Right ventricle myocardium inferior (tissue), 1 donor: ENCODE results near the gene ASF1A. TPM values are rescaled to one million over a fixed set of nuclear protein-coding genes. Genes with fewer than 3 reads are reported as not detected.
A peak's percentile ranks its signal among the peaks of the same experiment; 100 is the strongest.
"Not testable (repeated sequence)": the region's sequence is repeated elsewhere in the genome, so short reads cannot be mapped to it uniquely, and the experiment has no call there.

ENCODE experiments used
- ATAC-seq: fragments of 200-7000 bp; cut with Tn5 transposase; one replicate; pipeline ENCODE4 v1.9.1; 2020; ENCODE audit warnings: mild to moderate bottlenecking, moderate library complexity
- DNase-seq: peaks from one replicate; pipeline ENCODE4 v3.0.0; 2021; ENCODE audit errors: missing footprints
- intact Hi-C: fragments of 100-400 bp; cut with DNase I; formaldehyde crosslinking; loops from one replicate; pipeline ENCODE4 v1.11.0; 2022
- long read RNA-seq: library from polyadenylated mRNA; unstranded; transcript quantifications from one replicate; pipeline ENCODE4 v2.0.0, GENCODE V29; 2021
- total RNA-seq: library from RNA; stranded (reverse); fragmentation: NEBNext Ultra II Directional; extraction: Animal tissue kit (Norgen Biotek cat#: 25700); gene quantifications from one replicate; pipeline ENCODE4 v1.2.1, GENCODE V29; 2021
- donor health status: DM: no; HTN: yes; CAD: no; lungs with severe emphysema.

The ASF1A gene
- 21.7 TPM for total RNA-seq
- long read RNA-seq, transcript ASF1A-201 (4 exons, 2,362 nt): major isoform, 15 of 15 reads
- long read RNA-seq, partial matches to known transcripts: 0 of 15 reads
- long read RNA-seq, other reads (novel, unspliced or antisense): 0 of 15 reads

GRCh38 chr6:118893807-118894424 is at the start of gene ASF1A:
Gene ASF1A (plus strand): TSS chr6:118894152. CDS start chr6:118894414, 262 bp downstream.
- DNase-seq: peak; percentile 97
- peak; percentile 96 for ATAC-seq
- intact Hi-C loops: loop anchor here (2.0 to 10.0 kb wide), 2 partner anchors 41 to 239 kb away; partner anchors contain the start of genes CEP85L and MCM9

DNA sequence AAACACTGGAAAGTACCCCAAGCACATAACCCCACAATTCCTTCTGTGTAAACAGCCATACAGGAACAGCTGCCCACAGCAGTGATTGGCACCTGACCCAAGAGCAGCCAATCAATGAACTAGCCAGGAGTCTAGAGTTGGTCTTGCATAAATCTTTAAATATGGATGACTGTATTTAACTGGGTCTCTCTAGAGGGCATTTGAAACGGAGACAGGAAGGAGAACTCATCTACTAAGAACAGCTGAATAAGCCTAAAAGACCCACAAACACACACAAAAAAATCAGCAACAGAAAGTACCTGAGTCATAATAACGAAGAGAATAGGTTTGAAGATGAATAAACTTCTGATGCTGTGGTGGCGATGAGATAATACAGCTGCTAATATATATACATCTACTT is 49.0 kb upstream of the ASF1A start:
- DNase-seq: no peak
- ATAC-seq: no peak
- intact Hi-C loops: no loop called here

DNA sequence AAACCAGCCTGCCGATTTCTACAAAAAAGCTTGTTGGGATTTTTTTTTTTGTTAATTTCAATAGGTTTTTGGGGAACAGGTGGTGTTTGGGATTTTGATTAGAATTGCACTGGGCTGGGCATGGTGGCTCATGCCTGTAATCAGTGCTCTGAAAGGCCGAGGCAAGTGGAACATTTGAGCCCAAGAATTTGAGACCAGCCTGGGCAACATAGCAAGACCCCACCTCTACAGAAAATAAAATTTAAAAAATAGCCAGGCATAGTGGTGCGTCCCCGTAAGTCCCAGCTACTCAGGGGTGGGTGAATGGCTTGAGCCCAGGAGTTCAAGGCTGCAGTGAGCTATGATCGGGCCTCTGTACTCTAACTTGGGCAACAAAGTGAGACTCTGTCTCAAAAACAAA is 40.5 kb upstream of the ASF1A start:
- intact Hi-C loops: no loop called here
- no peak for DNase-seq
- no peak for ATAC-seq

DNA sequence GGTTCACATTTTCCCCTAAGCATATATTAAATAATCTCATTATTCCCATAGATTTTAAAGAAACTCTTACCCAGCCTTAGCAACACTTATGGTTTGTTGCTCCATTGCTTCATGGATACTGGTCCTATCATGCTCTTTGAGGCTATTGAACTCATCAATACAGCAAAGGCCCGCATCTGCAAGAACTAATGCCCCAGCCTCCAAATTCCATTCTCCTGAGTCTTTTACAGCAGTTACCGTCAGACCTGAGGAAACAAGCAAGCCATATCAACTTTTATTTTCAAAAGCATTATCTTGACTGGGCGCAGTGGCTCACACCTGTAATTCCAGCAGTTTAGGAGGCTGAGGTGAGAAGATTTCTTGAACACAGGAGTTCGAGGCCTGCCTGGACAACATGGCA is 37.7 kb upstream of the ASF1A start:
- ATAC-seq (no peak), DNase-seq (no peak)
- intact Hi-C loops: no loop called here

- no peak for ATAC-seq
- intact Hi-C loops: no loop called here
- no peak for DNase-seq
Measured at GRCh38 chr6:118859517-118860064, 34.4 kb upstream of the ASF1A start.

DNA sequence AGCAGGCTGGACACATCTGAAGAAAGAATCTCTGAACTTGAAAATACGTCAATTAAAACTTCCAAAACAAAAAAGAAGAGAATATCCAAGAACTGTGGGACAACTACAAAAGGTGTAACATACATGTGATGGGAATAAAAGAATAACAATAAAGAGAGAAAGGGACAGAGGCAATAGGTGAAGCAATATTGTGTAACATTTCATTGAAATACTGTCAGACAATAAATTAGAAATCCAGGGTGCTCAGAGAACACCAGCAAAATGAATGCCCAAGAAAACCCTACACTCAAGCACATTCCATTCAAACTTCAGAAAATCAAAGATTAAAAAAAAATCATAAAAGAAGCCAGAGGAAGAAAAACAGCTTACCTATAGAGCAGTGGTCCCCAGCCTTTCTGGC is 33.6 kb upstream of the ASF1A start:
- no peak for ATAC-seq
- no peak for DNase-seq
- intact Hi-C loops: no loop called here

- no peak for DNase-seq
- intact Hi-C loops: no loop called here
- no peak for ATAC-seq
Measured at GRCh38 chr6:118860880-118861279, 33.1 kb upstream of the ASF1A start.

DNA sequence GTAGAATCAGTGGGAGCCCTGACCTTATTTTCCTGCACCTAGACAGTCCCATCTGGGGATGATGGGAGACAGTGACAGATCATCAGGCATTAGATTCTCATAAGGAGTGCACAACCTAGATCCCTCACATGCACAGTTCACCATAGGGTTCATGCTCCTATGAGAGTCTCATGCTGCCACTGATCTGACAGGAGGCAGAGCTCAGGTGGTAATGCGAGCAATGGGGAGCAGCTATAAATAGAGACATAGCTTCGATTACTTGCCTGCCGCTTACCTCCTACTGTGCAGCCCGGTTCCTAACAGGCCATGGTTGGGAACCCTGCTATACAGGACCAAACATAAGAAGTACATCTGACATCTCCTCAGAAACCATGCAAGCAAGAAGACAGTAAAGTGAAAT is 31.5 kb upstream of the ASF1A start:
- ATAC-seq (no peak), DNase-seq (no peak)
- intact Hi-C loops: no loop called here

- intact Hi-C loops: no loop called here
- no peak for ATAC-seq
- no peak for DNase-seq
Measured at GRCh38 chr6:118864341-118865099, 29.4 kb upstream of the ASF1A start.

- DNase-seq: no peak
- intact Hi-C loops: no loop called here
- ATAC-seq: no peak
Measured at GRCh38 chr6:118865100-118865391, 28.9 kb upstream of the ASF1A start.

GRCh38 chr6:118867181-118867580 is 26.8 kb upstream of the ASF1A start:
- no peak for DNase-seq
- intact Hi-C loops: no loop called here
- no peak for ATAC-seq

- ATAC-seq, DNase-seq, intact Hi-C loops: not testable (repeated sequence)
Measured at GRCh38 chr6:118868901-118869300, 25.1 kb upstream of the ASF1A start.

- intact Hi-C loops: no loop called here
- DNase-seq: no peak
- no peak for ATAC-seq
Measured at GRCh38 chr6:118869350-118869749, 24.6 kb upstream of the ASF1A start.

DNA sequence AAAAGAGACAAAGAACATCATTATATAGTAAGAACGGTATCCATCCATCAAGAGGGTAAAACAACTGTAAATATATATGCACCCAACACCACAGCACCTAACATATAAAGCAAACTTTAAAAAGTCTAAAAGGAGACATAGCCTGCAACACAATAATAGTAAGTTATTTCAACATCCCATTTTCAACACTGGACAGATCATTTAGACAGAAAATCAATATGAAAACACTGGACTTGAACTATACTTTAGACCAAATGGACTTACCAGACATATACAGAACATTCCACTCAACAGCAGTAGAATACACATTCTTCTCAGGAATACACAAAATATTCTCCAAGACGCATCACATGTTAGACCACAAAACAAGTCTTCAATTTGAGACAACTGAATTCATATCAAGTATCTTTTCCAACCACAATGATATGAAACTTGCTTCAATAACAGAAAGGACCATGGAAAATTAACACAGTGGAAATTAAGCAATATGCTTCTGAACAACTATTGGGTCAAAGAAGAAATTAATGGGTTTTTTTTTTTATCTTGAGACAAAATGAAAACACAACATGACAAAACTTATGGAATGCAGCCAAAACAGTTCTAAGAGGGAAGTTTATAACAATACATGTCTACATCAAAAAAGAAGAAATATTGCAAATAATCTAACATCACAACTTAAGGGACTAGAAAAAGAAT is 23.9 kb upstream of the ASF1A start:
- DNase-seq (no peak), ATAC-seq (no peak)
- intact Hi-C loops: no loop called here

- DNase-seq: no peak
- no peak for ATAC-seq
- intact Hi-C loops: no loop called here
Measured at GRCh38 chr6:118871331-118871730, 22.6 kb upstream of the ASF1A start.

DNA sequence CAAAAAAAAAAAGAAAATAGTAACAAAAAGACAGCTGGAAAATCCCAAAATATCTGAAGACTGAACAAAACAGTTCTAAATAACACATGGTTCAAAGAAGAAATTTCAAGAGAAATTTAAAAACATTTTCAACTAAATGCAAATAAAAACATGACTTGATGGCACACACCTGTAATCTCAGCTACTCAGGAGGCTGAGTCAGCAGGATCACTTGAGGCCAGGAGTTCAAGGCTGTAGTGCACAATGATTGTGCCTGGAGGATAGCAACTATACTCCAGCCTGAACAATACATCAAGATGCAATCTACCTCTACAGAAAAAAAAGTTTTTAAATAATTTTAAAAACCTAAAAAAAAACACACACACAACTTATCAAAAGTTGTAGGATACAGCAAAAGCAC is 21.6 kb upstream of the ASF1A start:
- DNase-seq: no peak
- intact Hi-C loops: no loop called here
- no peak for ATAC-seq

GRCh38 chr6:118872726-118873125 is 21.2 kb upstream of the ASF1A start:
- intact Hi-C loops: no loop called here
- ATAC-seq (no peak), DNase-seq (no peak)

DNA sequence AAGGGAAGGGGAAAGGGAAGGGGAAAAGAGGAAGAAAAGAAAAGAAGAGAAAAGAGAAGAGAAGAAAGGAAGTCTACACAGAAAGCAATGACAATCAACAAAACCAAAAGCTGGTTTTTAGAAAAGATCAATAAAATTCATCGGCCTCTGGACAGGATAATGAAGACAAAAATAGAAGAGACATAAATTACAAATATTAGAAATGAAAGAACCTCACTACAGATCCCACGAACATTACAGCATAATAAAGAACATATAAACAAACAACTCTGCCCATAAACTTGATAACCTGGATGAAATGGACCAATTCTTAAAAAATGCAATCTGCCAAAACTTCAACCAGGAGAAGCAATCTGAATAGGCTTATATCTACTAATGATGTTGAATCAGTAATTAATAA is 20.7 kb upstream of the ASF1A start:
- no peak for ATAC-seq
- intact Hi-C loops: no loop called here
- no peak for DNase-seq

- intact Hi-C loops: no loop called here
- no peak for ATAC-seq
- DNase-seq: no peak
Measured at GRCh38 chr6:118875672-118876071, 18.3 kb upstream of the ASF1A start.

DNA sequence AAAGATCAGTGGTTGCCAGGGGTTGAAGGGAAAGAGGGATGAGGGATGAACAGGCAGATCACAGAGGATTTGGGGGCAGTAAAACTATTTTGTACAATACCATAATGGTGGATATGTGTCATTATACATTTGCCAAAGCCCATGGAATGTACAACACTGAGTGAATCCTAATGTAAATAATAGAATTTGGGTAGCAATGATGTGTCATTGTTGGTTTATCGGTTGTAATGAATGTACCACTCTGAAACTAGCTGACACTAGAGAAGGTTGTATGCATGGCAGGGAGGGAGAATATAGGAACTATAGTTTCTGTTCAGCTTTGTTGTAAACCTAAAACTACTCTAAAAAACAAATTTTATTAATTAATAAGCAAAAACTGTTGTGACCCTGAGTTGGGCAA is 17.8 kb upstream of the ASF1A start:
- ATAC-seq: no peak
- intact Hi-C loops: no loop called here
- no peak for DNase-seq
